A673 (cell line): ENCODE measurements around the gene CAP2.

Source experiments
- EZH2 ChIP-seq: fragments of 200-600 bp; sonication (generic); IDR thresholded peaks from 2 replicates; pipeline ENCODE4 v1.6.1; 2017; ENCODE audit warnings: borderline replicate concordance, low read depth, mild to moderate bottlenecking, mixed read lengths, antibody characterized with exemption, low read length; ENCODE audit not compliant: poor library complexity, severe bottlenecking
- TF ChIP-seq, protein P1 (sequence below): fragments of 300-800, 200-600 bp; sonication (generic); conservative IDR thresholded peaks from 2 replicates; pipeline ENCODE4 v1.5.1; 2017; ENCODE audit warnings: low read depth, mild to moderate bottlenecking, antibody characterized with exemption, low read length, moderate library complexity, mixed read lengths

GRCh38 chr6:17408081-17408480, 14.7 kb downstream of the CAP2 start:
- TF ChIP-seq, protein P1, sequence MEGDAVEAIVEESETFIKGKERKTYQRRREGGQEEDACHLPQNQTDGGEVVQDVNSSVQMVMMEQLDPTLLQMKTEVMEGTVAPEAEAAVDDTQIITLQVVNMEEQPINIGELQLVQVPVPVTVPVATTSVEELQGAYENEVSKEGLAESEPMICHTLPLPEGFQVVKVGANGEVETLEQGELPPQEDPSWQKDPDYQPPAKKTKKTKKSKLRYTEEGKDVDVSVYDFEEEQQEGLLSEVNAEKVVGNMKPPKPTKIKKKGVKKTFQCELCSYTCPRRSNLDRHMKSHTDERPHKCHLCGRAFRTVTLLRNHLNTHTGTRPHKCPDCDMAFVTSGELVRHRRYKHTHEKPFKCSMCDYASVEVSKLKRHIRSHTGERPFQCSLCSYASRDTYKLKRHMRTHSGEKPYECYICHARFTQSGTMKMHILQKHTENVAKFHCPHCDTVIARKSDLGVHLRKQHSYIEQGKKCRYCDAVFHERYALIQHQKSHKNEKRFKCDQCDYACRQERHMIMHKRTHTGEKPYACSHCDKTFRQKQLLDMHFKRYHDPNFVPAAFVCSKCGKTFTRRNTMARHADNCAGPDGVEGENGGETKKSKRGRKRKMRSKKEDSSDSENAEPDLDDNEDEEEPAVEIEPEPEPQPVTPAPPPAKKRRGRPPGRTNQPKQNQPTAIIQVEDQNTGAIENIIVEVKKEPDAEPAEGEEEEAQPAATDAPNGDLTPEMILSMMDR, result no peak
- no peak for TF ChIP-seq EZH2
